ENCODE data around the gene USP43. TPM values are rescaled to one million over a fixed set of nuclear protein-coding genes. Genes with fewer than 3 reads are reported as not detected.
A peak's percentile ranks its signal among the peaks of the same experiment; 100 is the strongest.

Gene USP43
- total RNA-seq, 1 experiment from 2014 or later = 3.2 TPM

GRCh38 chr17:9646546-9646885, 1.2 kb downstream of the USP43 start:
- Mint-ChIP-seq H3K4me3 (ENCODE audit: unreplicated experiment) (peak overlapping the region; percentile 75), H3K27ac (ENCODE audit: low read depth, unreplicated experiment) (peak overlapping the region; percentile 47), H3K36me3 (ENCODE audit: insufficient read depth, unreplicated experiment) (no peaks in the 10 kb centered on the region), H3K9me3 (ENCODE audit: unreplicated experiment) (no peaks in the 10 kb centered on the region), H3K4me1 (ENCODE audit: insufficient read depth, unreplicated experiment) (peaks cover 20% of the 10 kb centered on the region), H3K27me3 (ENCODE audit: insufficient read depth, unreplicated experiment) (no peaks in the 10 kb centered on the region)
- intact Hi-C loops (cut with micrococcal nuclease) = loop anchor here (1.0 kb wide), 1 partner anchor 31 kb away; no protein-coding TSS in a partner anchor
- TSS peak; percentile 40 for BruUV-seq (replicated peaks)
- ChIA-PET CTCF (interaction anchor here (0.6 to 2.1 kb wide), 10 partner anchors 11 to 1029 kb away, joined by 3 to 13 read pairs (median 4); partner anchors contain the start of genes CFAP52 and STX8), POLR2A (interaction anchor here (0.8 to 2.2 kb wide), 6 partner anchors 14 to 70 kb away, joined by 3 to 27 read pairs (median 4); partner anchors contain the start of genes CFAP52 and STX8)
- no peak for DNase-seq (ENCODE audit: unreplicated experiment)
- TF ChIP-seq CTCF (IDR thresholded peaks at IDR 0.05; ENCODE audit: unreplicated experiment) = no peak

- no peaks in the 10 kb centered on the region for H3K27me3 Mint-ChIP-seq (ENCODE audit: insufficient read depth, unreplicated experiment)
- ChIA-PET POLR2A (interaction anchor here (1.1 to 2.2 kb wide), 3 partner anchors 29 to 71 kb away, joined by 3 to 27 read pairs (median 17); partner anchors contain the start of genes CFAP52 and STX8), CTCF (interaction anchor here (0.6 to 2.1 kb wide), 9 partner anchors 11 to 1029 kb away, joined by 3 to 13 read pairs (median 3); no protein-coding TSS in a partner anchor)
- H3K4me1 Mint-ChIP-seq (ENCODE audit: insufficient read depth, unreplicated experiment) = peaks cover 20% of the 10 kb centered on the region
- no peak for DNase-seq (ENCODE audit: unreplicated experiment)
- no peaks in the 10 kb centered on the region for H3K9me3 Mint-ChIP-seq (ENCODE audit: unreplicated experiment)
- H3K27ac Mint-ChIP-seq (ENCODE audit: low read depth, unreplicated experiment) = no peak overlapping the region
- peak overlapping the region; percentile 75 for H3K4me3 Mint-ChIP-seq (ENCODE audit: unreplicated experiment)
- H3K36me3 Mint-ChIP-seq (ENCODE audit: insufficient read depth, unreplicated experiment) = no peaks in the 10 kb centered on the region
- intact Hi-C loops (cut with micrococcal nuclease) = no loop called here
- no TSS peak for BruUV-seq (replicated peaks)
- TF ChIP-seq CTCF (IDR thresholded peaks at IDR 0.05; ENCODE audit: unreplicated experiment) = no peak
Observed at GRCh38 chr17:9647014-9647413, 1.7 kb downstream of the USP43 start.

GRCh38 chr17:9648521-9649110, 3.3 kb downstream of the USP43 start:
- no TSS peak for BruUV-seq (replicated peaks)
- no peaks in the 10 kb centered on the region for H3K36me3 Mint-ChIP-seq (ENCODE audit: insufficient read depth, unreplicated experiment)
- no peaks in the 10 kb centered on the region for H3K27me3 Mint-ChIP-seq (ENCODE audit: insufficient read depth, unreplicated experiment)
- H3K4me1 Mint-ChIP-seq (ENCODE audit: insufficient read depth, unreplicated experiment) = peaks cover 20% of the 10 kb centered on the region
- intact Hi-C loops (cut with micrococcal nuclease) = no loop called here
- CTCF ChIA-PET = interaction anchor here (0.6 to 1.8 kb wide), 4 partner anchors 27 to 72 kb away, joined by 3 to 8 read pairs (median 4); partner anchors contain the start of gene CFAP52
- no peaks in the 10 kb centered on the region for H3K9me3 Mint-ChIP-seq (ENCODE audit: unreplicated experiment)
- no peak for TF ChIP-seq CTCF (IDR thresholded peaks at IDR 0.05; ENCODE audit: unreplicated experiment)
- H3K27ac Mint-ChIP-seq (ENCODE audit: low read depth, unreplicated experiment) = peak overlapping the region; percentile 61
- POLR2A ChIA-PET = interaction anchor here (0.5 to 1.3 kb wide), 3 partner anchors 37 to 931 kb away, joined by 3 to 12 read pairs (median 5); partner anchors contain the start of genes CFAP52 and STX8
- H3K4me3 Mint-ChIP-seq (ENCODE audit: unreplicated experiment) = peak overlapping the region; percentile 35
- no peak for DNase-seq (ENCODE audit: unreplicated experiment)

- BruUV-seq (replicated peaks) = no TSS peak
- CTCF ChIA-PET = interaction anchor here (0.7 to 1.0 kb wide), 2 partner anchors 47 to 70 kb away, joined by 3 read pairs; no protein-coding TSS in a partner anchor
- Mint-ChIP-seq H3K27ac (ENCODE audit: low read depth, unreplicated experiment) (peak overlapping the region; percentile 12), H3K9me3 (ENCODE audit: unreplicated experiment) (no peaks in the 10 kb centered on the region), H3K27me3 (ENCODE audit: insufficient read depth, unreplicated experiment) (no peaks in the 10 kb centered on the region), H3K4me1 (ENCODE audit: insufficient read depth, unreplicated experiment) (no peaks in the 10 kb centered on the region), H3K36me3 (ENCODE audit: insufficient read depth, unreplicated experiment) (peaks cover 12% of the 10 kb centered on the region), H3K4me3 (ENCODE audit: unreplicated experiment) (no peak overlapping the region)
- TF ChIP-seq CTCF (IDR thresholded peaks at IDR 0.05; ENCODE audit: unreplicated experiment) = no peak
- DNase-seq (ENCODE audit: unreplicated experiment) = peak; percentile 54
- POLR2A ChIA-PET = interaction anchor here (1.0 kb wide), 1 partner anchor 18 kb away, joined by 3 read pairs; no protein-coding TSS in a partner anchor
- intact Hi-C loops (cut with micrococcal nuclease) = no loop called here
Observed at GRCh38 chr17:9658593-9659211, 13.4 kb downstream of the USP43 start.

All from MCF 10A (cell line).